Measurements from ENCODE around the gene CYP46A1. TPM values are rescaled to one million over a fixed set of nuclear protein-coding genes. Genes with fewer than 3 reads are reported as not detected.

CYP46A1 gene
- total RNA-seq, 2 experiments from 2014 or later = 0.11 to 0.22 TPM

DNA sequence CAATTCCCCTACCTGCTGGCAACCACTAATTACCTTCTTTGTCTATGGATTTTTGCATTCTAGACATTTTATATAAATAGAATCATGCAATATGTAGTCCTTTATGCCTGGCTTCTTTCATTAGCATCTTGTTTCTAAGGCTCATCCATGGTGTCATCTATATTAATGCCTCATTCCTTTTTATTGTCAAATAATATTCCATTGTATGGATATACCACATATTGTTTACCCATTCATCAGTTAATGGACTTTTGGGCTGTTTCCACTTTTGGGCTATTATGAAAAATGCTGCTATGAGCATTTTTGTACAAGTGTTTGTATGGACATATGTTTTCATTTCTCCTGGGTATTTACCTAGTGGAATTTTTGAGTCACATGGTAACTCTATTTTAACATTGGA, 18.0 kb downstream of the CYP46A1 start:
- no peak for DNase-seq
- Mint-ChIP-seq H3K27me3 (peaks cover 22% of the 10 kb centered on the region), H3K4me1 (ENCODE audit: low read depth) (no peaks in the 10 kb centered on the region), H3K36me3 (ENCODE audit: low read depth) (peaks cover 14% of the 10 kb centered on the region), H3K4me3 (no peak overlapping the region), H3K27ac (no peak overlapping the region), H3K9me3 (peaks cover 10% of the 10 kb centered on the region)
- Histone ChIP-seq H3K9me3 (ENCODE audit: control insufficient read depth in 1 of 2, insufficient read depth in 1 of 2, low read length in 2 of 2) (peaks cover 14 to 23% of the 10 kb centered on the region in 2 experiments), H3K36me3 (ENCODE audit: insufficient read depth, low read length) (no peaks in the 10 kb centered on the region), H3K4me3 (ENCODE audit: low read length) (no peak overlapping the region), H3K4me1 (ENCODE audit: insufficient read depth, low read length) (peaks cover 12% of the 10 kb centered on the region), H3K27ac (ENCODE audit: low read depth in 1 of 2, low read length in 2 of 2) (no peak overlapping the region), H3K27me3 (ENCODE audit: control insufficient read depth in 1 of 2, insufficient read depth in 2 of 2, low read length in 2 of 2) (peaks cover 4 to 7% of the 10 kb centered on the region in 2 experiments)
- ATAC-seq (ENCODE audit: poor library complexity) = no peak
- ChIA-PET POLR2A (no interaction called here), CTCF (no interaction called here)
- intact Hi-C loops (cut with DNase I, micrococcal nuclease) = no loop called here
- no peak for TF ChIP-seq CTCF (IDR thresholded peaks at IDR 0.05)

GRCh38 chr14:99703381-99703780, 19.3 kb downstream of the CYP46A1 start:
- peaks cover 14% of the 10 kb centered on the region for H3K36me3 Mint-ChIP-seq (ENCODE audit: low read depth)
- Histone ChIP-seq H3K4me3 (ENCODE audit: low read length) (no peak overlapping the region), H3K27me3 (ENCODE audit: control insufficient read depth in 1 of 2, insufficient read depth in 2 of 2, low read length in 2 of 2) (peaks cover 4 to 7% of the 10 kb centered on the region in 2 experiments), H3K4me1 (ENCODE audit: insufficient read depth, low read length) (peaks cover 12% of the 10 kb centered on the region), H3K36me3 (ENCODE audit: insufficient read depth, low read length) (no peaks in the 10 kb centered on the region), H3K9me3 (ENCODE audit: control insufficient read depth in 1 of 2, insufficient read depth in 1 of 2, low read length in 2 of 2) (peaks cover 20 to 23% of the 10 kb centered on the region in 2 experiments), H3K27ac (ENCODE audit: low read depth in 1 of 2, low read length in 2 of 2) (no peak overlapping the region)
- ChIA-PET POLR2A (no interaction called here), CTCF (no interaction called here)
- no peaks in the 10 kb centered on the region for H3K4me1 Mint-ChIP-seq (ENCODE audit: low read depth)
- intact Hi-C loops (cut with DNase I, micrococcal nuclease) = no loop called here
- peaks cover 10% of the 10 kb centered on the region for H3K9me3 Mint-ChIP-seq
- no peak for DNase-seq
- ATAC-seq (ENCODE audit: poor library complexity) = no peak
- no peak for TF ChIP-seq CTCF (IDR thresholded peaks at IDR 0.05)
- H3K27ac Mint-ChIP-seq = no peak overlapping the region
- H3K27me3 Mint-ChIP-seq = peaks cover 18% of the 10 kb centered on the region
- no peak overlapping the region for H3K4me3 Mint-ChIP-seq

DNA sequence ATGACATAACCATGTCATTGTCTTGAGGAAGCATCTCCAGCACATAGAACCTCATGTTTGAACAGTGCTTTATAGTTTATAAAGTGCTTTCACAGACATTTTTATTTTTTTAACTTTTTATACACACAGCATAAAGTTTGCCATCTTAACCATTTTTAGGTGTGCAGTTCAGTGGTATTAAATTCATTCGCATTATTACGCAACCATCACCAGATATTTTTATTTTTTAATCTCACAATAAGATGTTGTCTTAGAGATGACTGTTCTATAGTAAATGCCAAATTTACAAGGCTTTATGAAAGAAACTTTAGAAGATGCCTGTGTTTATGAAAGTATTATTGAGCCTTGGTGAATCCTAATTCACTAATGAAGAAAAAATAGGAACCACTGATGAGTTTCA, 19.9 kb downstream of the CYP46A1 start:
- intact Hi-C loops (cut with DNase I, micrococcal nuclease) = no loop called here
- no peak for TF ChIP-seq CTCF (IDR thresholded peaks at IDR 0.05)
- Mint-ChIP-seq H3K36me3 (ENCODE audit: low read depth) (peaks cover 14% of the 10 kb centered on the region), H3K4me3 (no peak overlapping the region), H3K27ac (no peak overlapping the region), H3K27me3 (peaks cover 17% of the 10 kb centered on the region), H3K9me3 (peaks cover 10% of the 10 kb centered on the region), H3K4me1 (ENCODE audit: low read depth) (no peaks in the 10 kb centered on the region)
- Histone ChIP-seq H3K27me3 (ENCODE audit: control insufficient read depth in 1 of 2, insufficient read depth in 2 of 2, low read length in 2 of 2) (peaks cover 7 to 9% of the 10 kb centered on the region in 2 experiments), H3K4me3 (ENCODE audit: low read length) (no peak overlapping the region), H3K9me3 (ENCODE audit: control insufficient read depth in 1 of 2, insufficient read depth in 1 of 2, low read length in 2 of 2) (peaks cover 23% of the 10 kb centered on the region in 2 experiments), H3K36me3 (ENCODE audit: insufficient read depth, low read length) (no peaks in the 10 kb centered on the region), H3K4me1 (ENCODE audit: insufficient read depth, low read length) (peaks cover 6% of the 10 kb centered on the region), H3K27ac (ENCODE audit: low read depth in 1 of 2, low read length in 2 of 2) (no peak overlapping the region)
- no peak for ATAC-seq (ENCODE audit: poor library complexity)
- ChIA-PET POLR2A (no interaction called here), CTCF (no interaction called here)
- no peak for DNase-seq

All from CD4-positive, alpha-beta T cell (primary cell).